Activated CD4-positive, CD25-positive, alpha-beta regulatory T cell treated with anti-CD3 and anti-CD28 coated beads, Interleukin-2, amount 50 U/mL, for 72 hours (primary cell): Measurements from ENCODE around the gene PRPF19.

Source experiments
- DNase-seq: peaks from one replicate; pipeline ENCODE4 v3.0.0; 2021

The PRPF19 gene

DNA sequence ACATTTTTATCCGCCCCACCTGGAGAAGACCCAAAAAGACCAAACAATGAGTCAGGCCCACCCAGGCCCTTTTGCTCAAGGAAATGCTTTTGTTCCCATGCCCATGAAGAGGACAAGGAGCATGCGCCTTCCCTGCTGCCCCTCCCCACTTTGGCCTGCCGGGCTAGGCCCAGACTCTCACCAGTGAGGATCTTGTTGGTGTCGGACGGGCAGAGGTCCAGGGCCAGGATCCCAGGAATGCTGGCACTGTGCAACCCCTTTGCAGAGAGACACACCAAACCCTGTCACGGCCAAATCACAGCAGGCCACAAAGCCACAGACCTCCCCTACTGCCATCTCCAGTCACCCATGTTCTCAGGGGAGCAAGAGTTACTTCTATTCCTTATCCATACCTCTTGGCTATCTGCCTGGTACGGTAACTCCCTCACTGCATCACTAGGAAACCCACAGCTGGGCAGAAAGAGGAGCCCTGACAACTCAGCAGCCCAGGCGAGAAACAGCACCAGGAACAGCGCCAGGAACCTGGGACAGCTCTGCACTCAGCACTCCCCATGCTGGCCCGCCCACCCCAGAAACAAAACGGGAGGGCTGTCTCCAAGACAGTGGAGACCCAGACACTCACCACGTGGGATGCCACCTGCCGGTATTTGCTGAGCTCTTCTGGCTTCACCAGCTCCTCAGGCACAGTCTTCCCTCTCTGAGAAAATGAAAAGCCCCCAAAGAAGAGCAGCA is 5.5 kb downstream of the PRPF19 start:
- DNase-seq, result no peak

DNA sequence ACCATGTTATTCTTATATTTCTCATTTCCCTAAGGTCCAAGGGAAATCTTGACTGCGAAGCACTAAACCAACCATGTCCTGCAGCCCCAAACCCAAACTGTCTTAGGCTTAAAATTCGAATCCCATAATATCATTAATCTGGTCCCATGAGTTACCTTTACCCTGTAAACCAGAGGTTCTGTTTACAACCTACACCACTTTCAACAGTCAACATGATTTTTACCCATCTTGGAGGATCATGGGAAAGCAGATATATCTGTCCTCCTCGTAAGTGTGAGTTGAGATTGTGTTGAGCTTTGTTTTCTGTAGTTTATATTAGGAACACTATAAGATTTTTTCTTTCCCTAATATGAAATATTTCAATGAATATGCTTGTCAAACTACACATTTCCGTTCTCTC is 6.4 kb downstream of the PRPF19 start:
- no peak for DNase-seq

DNA sequence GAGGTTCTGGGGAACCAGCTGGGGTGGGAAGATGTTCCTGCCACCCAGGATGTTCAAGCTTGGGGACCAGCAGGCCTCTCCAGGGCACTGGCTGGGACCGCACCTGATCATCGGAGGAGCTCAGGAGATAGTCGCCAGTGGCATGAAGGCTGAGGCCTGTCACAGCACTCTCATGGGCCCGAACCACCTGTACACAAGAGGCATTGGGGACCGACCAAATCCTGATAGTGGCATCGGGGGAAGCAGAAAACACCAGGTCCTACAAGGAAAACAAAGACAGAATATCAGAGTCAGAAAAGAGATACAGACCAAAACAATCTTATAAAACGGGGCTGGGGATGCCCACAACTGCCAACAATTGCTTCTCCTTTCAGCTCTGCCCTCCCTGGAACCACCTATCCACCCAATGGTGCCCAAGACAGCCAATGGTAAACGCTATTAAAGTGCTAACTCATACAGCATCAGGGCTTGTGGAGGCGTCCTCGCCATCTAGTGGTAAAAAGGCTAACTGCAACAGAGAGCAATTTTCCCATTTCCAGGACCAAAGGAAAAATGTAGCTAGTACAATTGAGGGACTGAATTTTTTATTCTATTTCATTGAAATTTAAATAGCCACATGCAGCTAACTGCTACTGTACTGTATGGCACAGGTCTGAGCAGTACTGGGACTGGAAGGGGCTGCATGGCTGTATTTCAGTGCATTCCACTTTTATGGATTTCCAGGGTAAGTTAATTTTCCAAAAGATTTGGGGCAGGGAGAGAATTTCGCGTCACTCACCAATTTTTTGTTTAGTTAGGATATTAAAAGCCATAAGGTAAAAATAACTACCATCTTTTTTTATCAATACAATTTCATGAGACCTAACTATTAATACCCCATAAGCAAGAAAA is 7.1 kb downstream of the PRPF19 start:
- no peak for DNase-seq

GRCh38 chr11:60897496-60897895 is 8.9 kb downstream of the PRPF19 start:
- no peak for DNase-seq

DNA sequence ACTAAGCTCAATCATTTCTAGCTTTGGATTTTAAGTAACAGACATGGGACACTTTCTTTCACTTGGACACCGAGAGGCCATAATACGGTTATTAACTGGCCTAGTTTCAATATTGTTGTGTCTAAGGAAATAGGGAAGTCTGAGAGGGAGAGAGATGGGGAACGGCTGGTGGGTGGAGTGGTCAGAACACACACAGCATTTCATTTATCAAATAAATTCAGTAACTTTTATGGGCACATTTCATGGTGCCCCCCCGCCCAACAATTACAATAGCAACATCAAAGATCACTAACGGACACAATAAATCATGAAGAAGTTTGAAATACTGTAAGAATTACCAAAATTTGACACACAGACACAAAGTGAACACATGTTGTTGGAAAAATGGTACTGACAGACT is 10.7 kb downstream of the PRPF19 start:
- DNase-seq, result no peak

DNA sequence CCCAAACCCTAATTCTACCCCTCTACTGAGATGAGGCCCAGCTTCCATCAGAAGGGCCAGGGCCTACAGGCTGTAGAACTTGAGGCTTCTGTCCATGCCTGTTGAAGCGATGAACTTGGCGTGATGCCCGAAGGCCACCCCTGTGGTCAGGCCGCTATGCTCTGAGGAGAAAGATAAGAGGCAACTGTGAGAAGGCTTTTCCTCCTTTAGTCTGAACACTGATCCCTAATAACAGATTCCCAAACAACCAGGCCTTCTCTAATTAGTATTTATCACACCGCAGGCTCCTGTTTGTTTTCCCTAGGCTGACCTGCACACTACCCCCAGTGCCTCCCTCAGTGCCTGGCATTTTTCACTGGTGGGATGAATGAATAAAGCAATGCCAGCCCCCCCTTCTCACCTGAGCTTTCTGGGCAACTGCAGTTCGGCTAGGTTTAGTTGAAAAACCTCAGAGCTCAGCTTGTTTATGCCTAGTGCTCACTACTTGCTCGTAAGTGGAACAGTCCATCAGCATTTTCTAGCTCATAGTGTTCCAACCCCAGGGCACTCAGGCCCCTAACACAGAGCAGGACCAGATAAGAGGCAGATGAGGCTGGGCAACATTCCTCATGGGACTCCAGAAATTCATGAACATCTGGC is 15.2 kb downstream of the PRPF19 start:
- no peak for DNase-seq

DNA sequence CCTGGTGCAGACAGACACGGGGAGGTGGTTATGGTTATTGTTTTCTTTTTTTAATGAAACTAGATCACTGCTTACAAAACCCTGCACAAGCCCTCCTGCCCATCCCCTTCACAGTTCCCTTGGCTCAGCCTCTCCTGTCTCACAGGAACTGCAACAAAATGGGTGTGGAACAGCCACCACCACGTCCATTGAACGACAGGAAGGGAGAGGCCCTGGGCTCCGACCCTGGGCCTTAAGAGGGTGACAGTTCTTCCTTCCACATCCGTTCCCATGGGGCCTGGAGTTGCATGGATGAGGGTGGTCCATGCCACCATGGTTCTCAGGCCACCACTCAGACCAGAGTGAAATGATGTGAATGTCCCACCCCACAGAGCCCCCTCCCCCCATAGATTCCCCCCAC is 15.7 kb downstream of the PRPF19 start:
- DNase-seq, result no peak

DNA sequence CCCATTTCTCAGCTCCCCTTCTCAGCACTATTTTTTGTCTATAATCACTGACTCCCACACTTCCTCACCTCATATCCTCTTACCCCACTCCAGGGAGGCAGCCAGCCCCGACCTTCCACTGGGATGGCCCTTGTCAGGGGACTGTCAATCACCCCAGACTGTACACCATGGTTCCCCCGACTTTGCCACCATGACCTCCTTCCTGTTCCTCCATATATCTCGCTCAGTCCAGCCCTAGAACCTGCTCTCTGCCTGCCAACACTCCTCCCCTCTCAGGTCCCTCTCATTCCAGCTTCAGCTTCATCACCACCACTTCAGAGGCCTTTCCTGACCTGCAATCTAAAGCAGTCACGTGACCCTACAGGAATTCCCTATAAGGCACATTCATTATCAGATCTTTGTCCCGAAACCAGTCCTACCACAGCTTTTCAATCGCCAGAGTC is 16.5 kb downstream of the PRPF19 start:
- no peak for DNase-seq

DNA sequence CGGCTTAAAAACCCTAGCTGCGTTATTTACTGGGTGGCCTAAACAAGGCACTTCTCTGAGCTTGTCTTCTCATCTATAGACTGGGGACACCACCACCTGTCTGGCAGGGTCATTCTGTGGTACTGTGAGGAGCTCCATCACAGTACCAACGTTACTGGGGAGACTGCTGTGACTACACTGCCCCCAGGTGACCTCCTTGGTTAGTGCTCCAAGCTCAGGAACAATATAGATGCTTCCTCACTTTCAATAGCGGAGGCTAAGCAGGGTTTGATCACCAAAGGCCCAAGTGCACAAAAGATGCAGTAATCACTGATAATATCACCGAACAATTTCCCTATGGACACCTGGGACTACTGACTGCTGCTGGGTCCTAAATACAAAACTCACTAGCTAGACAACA is 18.8 kb downstream of the PRPF19 start:
- DNase-seq, result no peak

DNA sequence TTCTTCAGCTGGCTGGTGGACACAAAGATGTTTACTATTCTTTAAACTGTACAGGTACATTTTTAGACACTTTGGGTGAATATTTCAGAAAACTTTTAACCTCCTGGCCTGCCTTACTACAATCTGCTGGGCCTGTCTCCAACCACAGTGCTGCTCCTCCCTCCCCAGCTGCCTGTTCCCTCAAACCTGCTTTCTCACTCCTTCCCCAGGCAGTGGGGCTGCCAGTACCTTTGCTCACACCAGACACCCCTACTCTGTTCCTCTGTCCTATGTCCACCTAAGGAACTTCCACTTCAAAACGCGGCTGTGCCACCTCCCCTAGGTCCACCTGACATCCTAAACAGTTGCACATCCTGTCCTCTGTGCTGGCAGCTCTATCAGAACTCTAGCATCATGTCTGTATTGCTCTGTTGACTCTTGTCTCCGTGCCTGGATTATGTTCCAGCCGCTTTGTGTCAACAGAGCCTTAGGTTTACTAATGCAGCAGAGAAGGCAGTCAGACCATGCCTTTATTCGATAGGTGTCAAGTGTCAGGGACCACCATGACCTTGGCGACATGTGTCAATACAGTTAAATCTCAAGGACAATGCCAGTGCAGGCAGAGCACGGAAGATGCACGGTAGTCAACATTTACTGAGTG is 25.6 kb downstream of the PRPF19 start:
- DNase-seq, result no peak

DNA sequence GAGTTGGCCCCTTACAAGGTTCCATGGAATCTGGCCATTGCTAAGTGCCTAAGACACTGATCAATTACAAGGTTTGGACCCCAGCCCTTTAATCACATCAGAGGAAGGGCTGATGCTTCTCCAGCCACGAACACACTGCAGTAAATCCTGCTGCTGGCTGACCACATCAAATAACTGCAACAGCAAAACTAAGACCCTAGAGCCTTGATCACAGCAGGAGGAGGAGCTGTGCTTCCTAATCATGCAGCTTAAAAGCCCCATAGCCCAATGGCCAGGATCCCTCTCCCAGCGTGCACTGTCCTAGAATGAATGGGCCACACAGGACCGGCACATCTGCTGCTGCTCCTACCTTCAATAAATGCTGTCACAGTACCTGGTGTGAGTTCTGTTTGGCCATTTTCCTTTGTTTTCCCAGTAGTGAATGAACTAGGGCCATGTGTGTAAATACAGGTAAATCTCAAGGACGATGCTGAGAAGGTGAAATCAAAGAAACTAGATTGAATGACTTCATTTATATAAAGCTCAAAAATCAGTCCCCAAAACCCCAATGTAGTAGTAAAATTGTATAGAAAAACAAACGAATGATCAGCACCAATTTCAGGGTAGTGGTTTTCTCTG is 26.3 kb downstream of the PRPF19 start:
- DNase-seq, result no peak

- DNase-seq, result no peak
Observed at GRCh38 chr11:60879104-60879503, 27.3 kb downstream of the PRPF19 start.

DNA sequence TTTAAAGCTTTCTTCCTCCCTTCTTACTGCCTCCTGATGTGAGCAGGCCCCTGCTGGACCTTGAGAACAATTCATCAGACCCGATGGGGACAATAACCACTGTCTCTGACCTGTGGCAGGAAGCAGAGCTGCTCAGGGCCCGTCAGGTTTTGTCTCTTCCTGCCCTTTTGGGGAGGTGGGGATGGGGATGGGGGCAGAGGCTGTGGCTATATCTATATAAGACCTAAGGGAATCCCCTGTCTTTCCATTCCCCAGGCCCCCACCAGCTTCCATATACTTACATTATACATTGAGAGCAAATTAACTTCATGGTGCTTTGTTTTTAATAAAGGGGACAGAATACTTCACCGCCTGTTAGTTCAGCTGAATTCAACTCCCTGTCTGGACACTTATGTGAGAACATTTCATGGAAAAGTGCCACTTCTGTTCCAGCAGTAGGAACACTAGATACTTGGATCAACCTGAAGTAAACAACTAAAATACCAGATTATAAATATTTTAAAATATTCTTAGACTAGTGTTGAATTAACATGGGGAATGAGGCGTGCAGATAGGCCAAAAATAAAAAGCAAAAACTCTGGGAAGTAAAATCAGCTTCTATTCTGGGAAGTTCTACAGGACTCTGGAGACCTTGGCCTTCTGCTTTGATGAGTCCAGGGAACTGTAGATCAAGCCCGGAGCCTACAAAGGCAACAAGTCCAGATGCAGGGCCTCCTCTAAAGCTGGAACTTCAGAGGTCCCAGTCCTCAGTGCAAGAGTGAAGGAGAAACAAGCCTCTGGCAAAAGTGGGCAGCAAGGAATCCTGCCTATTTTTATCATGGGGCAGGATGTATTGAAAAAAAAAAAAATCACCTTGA is 27.9 kb downstream of the PRPF19 start:
- no peak for DNase-seq

GRCh38 chr11:60876168-60876485 is 30.3 kb downstream of the PRPF19 start:
- DNase-seq, result no peak

DNA sequence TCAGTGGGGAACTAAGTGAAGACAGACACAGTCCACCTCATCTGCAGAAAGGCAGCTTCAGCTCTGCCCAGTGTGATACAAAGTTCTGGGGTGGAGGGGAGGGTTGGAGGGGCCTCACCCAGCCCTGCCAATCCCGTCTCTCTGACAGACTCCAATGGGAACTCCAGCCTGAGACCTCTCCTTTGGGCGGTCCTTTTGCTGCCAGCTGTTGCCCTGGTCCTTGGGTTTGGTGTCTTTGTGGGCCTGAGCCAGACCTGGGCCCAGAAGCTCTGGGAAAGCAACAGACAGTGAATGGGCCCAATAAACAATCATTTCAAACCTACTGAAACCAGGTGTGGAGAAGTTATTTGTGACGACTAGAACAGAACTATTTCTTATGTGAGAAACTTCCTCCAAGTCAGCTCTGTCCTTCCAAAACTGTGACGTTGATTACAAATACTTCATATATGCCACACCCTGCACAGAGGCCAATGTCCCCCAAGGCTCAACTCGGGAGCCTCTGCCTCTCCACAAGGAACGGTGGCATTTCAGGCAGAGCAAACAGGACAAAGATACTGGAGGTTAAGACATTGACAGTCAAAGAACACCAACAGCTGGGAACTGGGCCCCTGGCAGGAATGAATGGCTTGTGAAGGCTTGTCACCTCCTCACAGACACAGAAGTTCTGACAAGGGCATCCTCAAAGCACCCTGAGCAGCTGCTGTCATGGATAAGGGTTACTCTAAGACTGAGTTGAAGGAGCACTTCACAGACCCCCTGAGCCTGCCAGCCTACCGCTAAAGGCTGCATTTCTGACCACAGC is 30.8 kb downstream of the PRPF19 start:
- DNase-seq, result no peak

DNA sequence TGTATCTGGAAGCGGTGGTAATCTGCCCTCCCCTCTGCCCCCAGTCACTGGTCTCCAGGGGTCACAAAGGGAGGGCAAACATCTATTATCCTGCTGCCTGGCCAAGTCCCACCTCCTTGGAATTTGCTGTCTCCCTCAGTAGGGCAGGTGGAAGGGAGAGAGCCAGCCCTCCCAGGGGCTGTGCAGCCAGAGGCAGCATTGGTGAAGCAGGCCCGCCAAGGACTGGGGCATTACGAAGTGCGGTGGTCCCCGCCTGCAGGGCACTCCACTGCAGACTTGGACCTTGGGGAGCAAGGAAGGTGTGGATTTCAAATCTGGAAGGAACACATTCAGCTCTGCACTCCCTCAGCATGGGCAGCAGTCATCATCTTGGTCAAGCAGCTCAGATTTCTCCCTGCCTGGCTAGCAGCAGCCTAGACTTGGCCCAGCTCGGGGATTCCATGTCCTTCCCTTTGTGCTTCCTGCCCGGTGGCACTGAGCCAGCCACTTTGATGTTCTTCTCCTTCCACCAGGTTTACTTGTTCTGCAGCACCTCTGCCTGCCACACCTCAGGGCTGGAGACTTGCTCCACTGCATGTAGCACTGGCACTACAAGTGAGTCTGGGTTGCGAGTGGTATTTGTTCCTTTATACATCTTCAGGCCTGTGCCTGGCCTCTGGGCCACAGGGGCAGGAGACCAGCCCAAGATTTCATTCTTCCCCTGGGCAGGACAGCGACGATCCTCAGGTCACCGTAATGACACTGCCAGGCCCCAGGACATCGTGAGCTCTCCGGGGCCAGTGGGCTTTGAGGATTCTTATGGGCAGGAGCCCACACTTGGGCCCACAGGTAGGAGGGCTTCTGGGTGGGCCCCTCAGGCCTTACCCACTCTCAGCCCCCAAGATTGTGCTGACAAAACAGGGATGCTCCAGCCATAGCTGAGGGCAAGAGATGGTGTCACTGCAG is 31.7 kb downstream of the PRPF19 start:
- no peak for DNase-seq

DNA sequence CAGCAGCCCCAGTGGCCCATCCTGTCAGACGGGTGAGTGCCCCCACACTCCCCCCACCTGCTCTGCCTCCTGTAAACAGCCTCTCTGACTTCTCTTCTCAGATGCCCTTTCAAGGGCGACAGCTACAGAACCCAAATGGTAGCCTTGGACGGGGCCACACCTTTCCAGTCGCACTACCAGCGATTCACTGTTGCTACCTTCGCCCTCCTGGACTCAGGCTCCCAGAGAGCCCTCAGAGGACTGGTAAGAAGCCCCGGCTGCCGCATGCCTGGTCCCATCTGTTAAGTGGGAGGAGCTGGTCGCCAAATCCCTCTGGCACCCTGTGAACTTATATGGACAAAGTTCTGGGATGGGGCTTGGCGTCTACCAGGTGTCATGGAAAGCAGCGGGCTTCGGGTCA is 32.9 kb downstream of the PRPF19 start:
- no peak for DNase-seq

GRCh38 chr11:60872961-60873524 is 33.3 kb downstream of the PRPF19 start:
- DNase-seq, result no peak

- DNase-seq, result no peak
Observed at GRCh38 chr11:60872124-60872960, 34.0 kb downstream of the PRPF19 start.
